Measurements from ENCODE around the gene EGF.

The EGF gene

GRCh38 chr4:109973529-109973905 is 60.8 kb downstream of the EGF start:
- no peak for DNase-seq
- in situ Hi-C loops (cut with HindIII; ENCODE audit: low pct_ligation_motif_present, low sequenced_read_pairs) = no loop called here
- TF ChIP-seq CTCF (IDR thresholded peaks at IDR 0.05; ENCODE audit: low read depth, low read length, missing control alignments) = no peak

GRCh38 chr4:109976189-109976588 is 63.5 kb downstream of the EGF start:
- no peak for TF ChIP-seq CTCF (IDR thresholded peaks at IDR 0.05; ENCODE audit: low read depth, low read length, missing control alignments)
- no peak overlapping the region for H3K27ac ChIP-seq
- H3K27me3 ChIP-seq (replicated peaks) = no peaks in the 10 kb centered on the region
- no peak overlapping the region for H3K4me3 ChIP-seq (ENCODE audit: low read depth, low read length)
- no peaks in the 10 kb centered on the region for H3K36me3 ChIP-seq (replicated peaks)
- no peak for DNase-seq
- in situ Hi-C loops (cut with HindIII; ENCODE audit: low pct_ligation_motif_present, low sequenced_read_pairs) = no loop called here

More at GRCh38 chr4:109973529-109973905, 60.8 kb downstream of the EGF start:
- no peaks in the 10 kb centered on the region for H3K27me3 ChIP-seq (replicated peaks)
- no peak overlapping the region for H3K4me3 ChIP-seq (ENCODE audit: low read depth, low read length)
- H3K36me3 ChIP-seq (replicated peaks) = no peaks in the 10 kb centered on the region
- H3K27ac ChIP-seq = no peak overlapping the region

- H3K27me3 ChIP-seq (replicated peaks) = no peaks in the 10 kb centered on the region
- H3K4me3 ChIP-seq (ENCODE audit: low read depth, low read length) = no peak overlapping the region
- DNase-seq = peak; percentile 64
- H3K36me3 ChIP-seq (replicated peaks) = no peaks in the 10 kb centered on the region
- no peak overlapping the region for H3K27ac ChIP-seq
- in situ Hi-C loops (cut with HindIII; ENCODE audit: low pct_ligation_motif_present, low sequenced_read_pairs) = no loop called here
- TF ChIP-seq CTCF (IDR thresholded peaks at IDR 0.05; ENCODE audit: low read depth, low read length, missing control alignments) = peak; percentile 57
Observed at GRCh38 chr4:109977854-109978501, 65.3 kb downstream of the EGF start.

GRCh38 chr4:109978704-109979454 is 66.2 kb downstream of the EGF start:
- DNase-seq = no peak
- no peak overlapping the region for H3K27ac ChIP-seq
- no peaks in the 10 kb centered on the region for H3K36me3 ChIP-seq (replicated peaks)
- in situ Hi-C loops (cut with HindIII; ENCODE audit: low pct_ligation_motif_present, low sequenced_read_pairs) = no loop called here
- H3K27me3 ChIP-seq (replicated peaks) = no peaks in the 10 kb centered on the region
- no peak overlapping the region for H3K4me3 ChIP-seq (ENCODE audit: low read depth, low read length)
- no peak for TF ChIP-seq CTCF (IDR thresholded peaks at IDR 0.05; ENCODE audit: low read depth, low read length, missing control alignments)

- H3K27me3 ChIP-seq (replicated peaks) = no peaks in the 10 kb centered on the region
- no peak overlapping the region for H3K27ac ChIP-seq
- no peak for TF ChIP-seq CTCF (IDR thresholded peaks at IDR 0.05; ENCODE audit: low read depth, low read length, missing control alignments)
- peak; percentile 22 for DNase-seq
- H3K36me3 ChIP-seq (replicated peaks) = no peaks in the 10 kb centered on the region
- H3K4me3 ChIP-seq (ENCODE audit: low read depth, low read length) = no peak overlapping the region
- in situ Hi-C loops (cut with HindIII; ENCODE audit: low pct_ligation_motif_present, low sequenced_read_pairs) = no loop called here
Observed at GRCh38 chr4:109979920-109980717, 67.4 kb downstream of the EGF start.

All from brain microvascular endothelial cell (primary cell).